GM19043 (cell line): ENCODE measurements around the gene PBX2.
"Not testable (repeated sequence)": the region's sequence is repeated elsewhere in the genome, so short reads cannot be mapped to it uniquely, and the experiment has no call there.

Experiments
- ATAC-seq: cut with Tn5 transposase; IDR thresholded peaks from one replicate; pipeline ENCODE4 v1.9.1; 2021; ENCODE audit warnings: low read depth; ENCODE audit not compliant: unreplicated experiment

The PBX2 gene

GRCh38 chr6:32151863-32152768, 37.9 kb downstream of the PBX2 start, which contains the start of gene PRRT1:
Gene PRRT1 (minus strand): TSS chr6:32151939. CDS start chr6:32151827, 112 bp downstream.
- ATAC-seq = no peak

- no peak for ATAC-seq
Measured at GRCh38 chr6:32151181-32151862, 38.7 kb downstream of the PBX2 start.

GRCh38 chr6:32149932-32150870, 39.8 kb downstream of the PBX2 start:
- no peak for ATAC-seq

DNA sequence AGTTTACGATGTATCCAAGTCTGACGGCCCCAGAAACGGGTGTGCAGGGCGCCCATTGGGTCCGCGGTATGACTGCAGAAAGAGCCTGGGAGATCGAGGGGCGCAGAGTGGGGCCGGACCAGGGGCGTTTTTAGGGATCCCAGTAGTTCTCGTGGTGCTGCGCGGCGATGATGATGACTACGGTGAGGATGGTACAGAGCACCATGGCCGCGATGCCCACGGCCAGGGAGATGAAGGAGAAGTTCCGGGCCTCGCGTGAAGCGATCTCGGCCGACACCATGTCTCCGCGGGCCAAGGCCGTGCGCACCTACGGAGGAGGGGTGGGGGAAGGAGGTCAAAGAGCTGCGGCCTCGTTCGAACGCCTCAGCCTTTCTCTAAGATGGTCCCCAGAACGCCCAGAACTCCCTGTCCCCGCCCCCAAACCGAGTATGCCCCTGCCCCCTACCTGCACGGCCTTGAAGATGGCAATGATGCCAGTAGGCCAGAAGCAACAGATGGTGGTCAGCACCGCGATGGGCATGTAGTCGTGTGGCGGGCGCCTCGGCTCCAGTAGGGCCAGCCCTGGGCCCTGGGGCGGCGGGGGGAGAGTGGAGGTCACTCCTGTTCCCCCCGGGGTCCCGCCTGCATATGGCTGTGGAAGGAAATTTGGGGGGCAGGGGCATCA, 40.8 kb downstream of the PBX2 start:
- ATAC-seq = no peak

GRCh38 chr6:32148289-32149091, 41.5 kb downstream of the PBX2 start:
- ATAC-seq = no peak

- no peak for ATAC-seq
Measured at GRCh38 chr6:32147401-32148132, 42.4 kb downstream of the PBX2 start.

GRCh38 chr6:32146687-32147086, 43.3 kb downstream of the PBX2 start:
- no peak for ATAC-seq

- no peak for ATAC-seq
Measured at GRCh38 chr6:32146287-32146686, 43.7 kb downstream of the PBX2 start.

DNA sequence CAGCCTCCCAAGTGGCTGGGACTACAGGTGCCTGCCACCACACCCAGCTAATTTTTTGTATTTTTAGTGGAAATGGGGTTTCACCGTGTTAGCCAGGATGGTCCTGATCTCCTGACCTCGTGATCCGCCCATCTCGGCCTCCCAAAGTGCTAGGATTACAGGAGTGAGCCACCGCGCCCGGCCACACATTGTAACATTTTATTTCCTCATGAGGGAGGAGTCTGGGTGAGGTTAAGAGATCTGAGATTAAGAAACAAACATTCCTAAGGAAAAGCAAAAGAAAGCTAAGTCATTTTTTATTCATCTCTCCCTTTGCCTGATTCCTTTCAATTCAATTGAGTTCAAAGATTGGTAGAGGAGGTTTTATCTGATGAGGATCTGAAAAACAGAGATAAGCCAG, 45.8 kb downstream of the PBX2 start:
- not testable (repeated sequence) for ATAC-seq

DNA sequence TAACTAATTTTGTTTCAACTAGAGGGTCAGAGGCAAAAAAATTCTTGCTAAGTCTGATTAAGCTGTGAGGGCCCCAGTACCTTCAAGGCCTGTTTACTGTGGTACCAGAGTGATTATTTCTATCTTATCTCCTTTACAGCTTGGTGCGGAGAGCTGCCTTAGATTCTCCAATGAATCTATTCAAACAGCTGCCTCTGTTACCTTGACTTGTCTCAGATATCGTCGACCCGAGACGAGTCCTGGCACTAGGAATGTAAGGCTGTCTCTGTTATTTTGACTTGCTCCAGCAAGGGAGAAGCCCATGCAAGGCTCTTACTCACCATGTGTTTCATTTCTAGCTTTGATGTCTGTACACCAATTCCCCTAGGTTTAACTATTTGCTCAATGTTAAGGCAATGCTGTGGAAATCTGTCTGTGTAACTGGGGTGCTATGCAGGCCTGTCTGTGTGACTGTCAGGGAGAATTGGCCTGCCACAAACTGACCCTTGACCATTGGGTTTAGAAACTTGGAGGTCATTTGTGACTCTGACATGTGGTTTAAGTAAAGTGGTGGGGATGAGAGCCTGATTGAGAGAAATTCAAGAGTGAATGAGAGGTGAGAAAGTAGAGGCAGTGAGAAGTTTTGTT, 49.5 kb downstream of the PBX2 start:
- ATAC-seq = no peak

GRCh38 chr6:32139590-32139989, 50.4 kb downstream of the PBX2 start:
- ATAC-seq = no peak

DNA sequence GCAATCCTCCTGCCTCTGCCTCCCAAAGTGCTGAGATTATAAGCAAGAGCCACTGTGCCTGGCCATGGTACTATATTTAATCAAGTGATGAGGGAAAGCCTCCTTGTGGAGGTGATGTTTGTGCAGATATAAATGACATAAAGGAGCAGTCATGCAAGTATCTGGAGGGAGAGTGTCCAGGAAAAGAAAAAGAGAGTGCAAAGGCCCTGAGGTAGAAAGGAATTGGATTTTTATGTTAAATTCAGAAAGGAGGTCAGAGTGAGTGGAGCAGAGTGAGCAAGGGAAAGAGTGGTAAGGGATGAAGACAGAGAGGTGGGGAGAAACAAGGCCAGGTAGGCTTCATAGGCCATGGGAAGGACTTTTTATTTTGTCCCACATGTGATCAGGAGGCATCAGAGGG, 52.5 kb downstream of the PBX2 start:
- no peak for ATAC-seq
